Activated T-helper 17 cell treated with anti-CD3 and anti-CD28 coated beads, Interleukin-2, amount 50 U/mL, for 72 hours (primary cell): ENCODE results near the gene TRIM33. TPM values are rescaled to one million over a fixed set of nuclear protein-coding genes. Genes with fewer than 3 reads are reported as not detected.
"Not testable (repeated sequence)": the region's sequence is repeated elsewhere in the genome, so short reads cannot be mapped to it uniquely, and the experiment has no call there.

Experiments
- ATAC-seq: fragments of 150-1000 bp; cut with Tn5 transposase; replicated peaks from 2 replicates; pipeline ENCODE4 v1.10.0; 2021; ENCODE audit warnings: mild to moderate bottlenecking, moderate library complexity
- H3K27ac Mint-ChIP-seq: one replicate; pipeline ENCODE4 v1.8.0; 2022; ENCODE audit warnings: mixed read lengths
- H3K27me3 Mint-ChIP-seq: one replicate; pipeline ENCODE4 v1.8.0; 2022; ENCODE audit warnings: mixed read lengths
- H3K36me3 Mint-ChIP-seq: one replicate; pipeline ENCODE4 v1.8.0; 2022; ENCODE audit warnings: low read depth, mild to moderate bottlenecking, mixed read lengths
- H3K4me1 Mint-ChIP-seq: one replicate; pipeline ENCODE4 v1.8.0; 2022; ENCODE audit warnings: mixed read lengths
- H3K4me3 Mint-ChIP-seq: one replicate; pipeline ENCODE4 v1.8.0; 2022; ENCODE audit warnings: mild to moderate bottlenecking, mixed read lengths
- H3K9me3 Mint-ChIP-seq: one replicate; pipeline ENCODE4 v1.8.0; 2022; ENCODE audit warnings: mixed read lengths
- total RNA-seq, 2 donors: library from RNA; stranded (reverse); gene quantifications; one replicate each; pipeline ENCODE4 v1.2.3, GENCODE V29; 2022

The TRIM33 gene
- total RNA-seq, 2 donors from 2014 or later = 36.6 to 45.9 TPM

- no peaks in the 10 kb centered on the region for H3K27me3 Mint-ChIP-seq
- H3K4me1 Mint-ChIP-seq = peaks cover 12% of the 10 kb centered on the region
- H3K27ac Mint-ChIP-seq = peak overlapping the region; percentile 21
- ATAC-seq = no peak
- H3K36me3 Mint-ChIP-seq = peaks cover 48% of the 10 kb centered on the region
- no peak overlapping the region for H3K4me3 Mint-ChIP-seq
- no peaks in the 10 kb centered on the region for H3K9me3 Mint-ChIP-seq
Observed at GRCh38 chr1:114439369-114439768, 71.6 kb downstream of the TRIM33 start.

GRCh38 chr1:114437812-114438211, 73.2 kb downstream of the TRIM33 start:
- H3K4me1 Mint-ChIP-seq = peaks cover 6% of the 10 kb centered on the region
- no peak overlapping the region for H3K4me3 Mint-ChIP-seq
- H3K9me3 Mint-ChIP-seq = no peaks in the 10 kb centered on the region
- peaks cover 56% of the 10 kb centered on the region for H3K36me3 Mint-ChIP-seq
- no peak for ATAC-seq
- H3K27ac Mint-ChIP-seq = no peak overlapping the region
- H3K27me3 Mint-ChIP-seq = no peaks in the 10 kb centered on the region

- H3K27ac Mint-ChIP-seq = no peak overlapping the region
- no peak for ATAC-seq
- no peaks in the 10 kb centered on the region for H3K27me3 Mint-ChIP-seq
- no peak overlapping the region for H3K4me3 Mint-ChIP-seq
- H3K36me3 Mint-ChIP-seq = peaks cover 55% of the 10 kb centered on the region
- peaks cover 6% of the 10 kb centered on the region for H3K4me1 Mint-ChIP-seq
- no peaks in the 10 kb centered on the region for H3K9me3 Mint-ChIP-seq
Observed at GRCh38 chr1:114436799-114437198, 74.2 kb downstream of the TRIM33 start.

GRCh38 chr1:114435088-114435715, 75.8 kb downstream of the TRIM33 start:
- ATAC-seq = no peak
- H3K27ac Mint-ChIP-seq = no peak overlapping the region
- no peaks in the 10 kb centered on the region for H3K27me3 Mint-ChIP-seq
- no peak overlapping the region for H3K4me3 Mint-ChIP-seq
- H3K9me3 Mint-ChIP-seq = no peaks in the 10 kb centered on the region
- H3K36me3 Mint-ChIP-seq = peaks cover 55% of the 10 kb centered on the region
- H3K4me1 Mint-ChIP-seq = peaks cover 6% of the 10 kb centered on the region

DNA sequence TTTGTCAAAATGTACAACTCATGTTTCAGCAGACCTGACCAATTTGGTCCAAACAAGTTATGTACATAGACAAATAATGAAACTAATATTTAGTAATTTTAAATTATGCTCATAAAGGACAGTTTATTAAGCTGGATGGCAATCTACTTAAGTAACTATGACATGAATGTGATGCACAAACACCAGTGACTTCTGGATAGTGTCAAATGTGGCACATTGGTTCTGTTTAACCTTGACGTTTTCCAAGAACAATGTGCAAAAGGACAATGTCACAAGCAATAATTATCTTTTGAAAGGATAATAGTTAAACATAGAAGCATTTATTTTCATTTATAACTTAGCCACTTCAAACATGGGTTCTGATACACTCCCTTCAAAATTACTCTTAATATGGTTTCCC, 80.0 kb downstream of the TRIM33 start:
- no peak for ATAC-seq
- H3K36me3 Mint-ChIP-seq = peaks cover 70% of the 10 kb centered on the region
- no peak overlapping the region for H3K4me3 Mint-ChIP-seq

GRCh38 chr1:114428083-114428754, 82.8 kb downstream of the TRIM33 start:
- H3K36me3 Mint-ChIP-seq = peaks cover 85% of the 10 kb centered on the region
- H3K27me3 Mint-ChIP-seq = no peaks in the 10 kb centered on the region
- ATAC-seq = no peak
- H3K27ac Mint-ChIP-seq = no peak overlapping the region
- no peaks in the 10 kb centered on the region for H3K4me1 Mint-ChIP-seq
- H3K9me3 Mint-ChIP-seq = no peaks in the 10 kb centered on the region
- no peak overlapping the region for H3K4me3 Mint-ChIP-seq

More for the DNA sequence above, 80.0 kb downstream of the TRIM33 start:
- peaks cover 6% of the 10 kb centered on the region for H3K4me1 Mint-ChIP-seq
- no peaks in the 10 kb centered on the region for H3K9me3 Mint-ChIP-seq
- H3K27ac Mint-ChIP-seq = no peak overlapping the region
- no peaks in the 10 kb centered on the region for H3K27me3 Mint-ChIP-seq

GRCh38 chr1:114427612-114428011, 83.4 kb downstream of the TRIM33 start:
- no peak for ATAC-seq
- Mint-ChIP-seq H3K36me3 (peaks cover 87% of the 10 kb centered on the region), H3K27ac (no peak overlapping the region), H3K4me1 (no peaks in the 10 kb centered on the region), H3K27me3 (no peaks in the 10 kb centered on the region), H3K9me3 (no peaks in the 10 kb centered on the region), H3K4me3 (no peak overlapping the region)

DNA sequence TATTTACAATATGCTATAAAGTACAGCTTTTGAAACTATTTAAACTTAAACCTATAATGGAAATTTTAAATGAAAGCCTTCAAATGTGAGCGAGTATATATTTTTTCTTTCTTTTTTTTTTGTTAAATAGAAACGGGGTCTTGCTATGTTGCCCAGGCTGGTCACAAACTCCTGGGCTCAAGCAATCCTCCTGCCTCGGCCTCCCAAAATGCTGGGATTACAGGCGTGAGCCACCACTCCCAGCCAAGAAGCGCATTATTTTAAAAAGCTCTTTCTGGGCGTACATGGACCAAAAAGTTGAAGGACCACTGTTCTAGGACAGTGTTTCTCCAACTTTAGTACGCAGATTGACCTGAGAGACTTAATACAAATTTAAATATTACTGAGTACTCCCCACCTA, 87.5 kb downstream of the TRIM33 start:
- H3K27ac Mint-ChIP-seq = no peak overlapping the region
- no peaks in the 10 kb centered on the region for H3K9me3 Mint-ChIP-seq
- H3K36me3 Mint-ChIP-seq = peaks cover 96% of the 10 kb centered on the region
- no peaks in the 10 kb centered on the region for H3K27me3 Mint-ChIP-seq
- no peaks in the 10 kb centered on the region for H3K4me1 Mint-ChIP-seq
- no peak overlapping the region for H3K4me3 Mint-ChIP-seq
- ATAC-seq = no peak

GRCh38 chr1:114418948-114419347, 92.1 kb downstream of the TRIM33 start:
- not testable (repeated sequence) for H3K9me3 Mint-ChIP-seq
- H3K36me3 Mint-ChIP-seq = peaks cover 100% of the 10 kb centered on the region

GRCh38 chr1:114397601-114398000, 113.4 kb downstream of the TRIM33 start:
- Mint-ChIP-seq H3K4me3 (no peak overlapping the region), H3K9me3 (no peaks in the 10 kb centered on the region), H3K4me1 (no peaks in the 10 kb centered on the region), H3K27me3 (no peaks in the 10 kb centered on the region), H3K36me3 (peaks cover 93% of the 10 kb centered on the region), H3K27ac (no peak overlapping the region)
- no peak for ATAC-seq

More at GRCh38 chr1:114418948-114419347, 92.1 kb downstream of the TRIM33 start:
- H3K4me1 Mint-ChIP-seq, H3K27me3 Mint-ChIP-seq, H3K4me3 Mint-ChIP-seq, H3K27ac Mint-ChIP-seq, ATAC-seq: not testable (repeated sequence)

- no peak for ATAC-seq
- H3K27ac Mint-ChIP-seq = no peak overlapping the region
Observed at GRCh38 chr1:114395863-114396262, 115.1 kb downstream of the TRIM33 start.

GRCh38 chr1:114390960-114391359, 120.0 kb downstream of the TRIM33 start:
- ATAC-seq = peak; percentile 56
- H3K27me3 Mint-ChIP-seq = no peaks in the 10 kb centered on the region
- H3K36me3 Mint-ChIP-seq = peaks cover 49% of the 10 kb centered on the region
- H3K4me3 Mint-ChIP-seq = no peak overlapping the region
- H3K4me1 Mint-ChIP-seq = peaks cover 9% of the 10 kb centered on the region
- peaks cover 10% of the 10 kb centered on the region for H3K9me3 Mint-ChIP-seq
- peak overlapping the region; percentile 9 for H3K27ac Mint-ChIP-seq

More at GRCh38 chr1:114395863-114396262, 115.1 kb downstream of the TRIM33 start:
- no peaks in the 10 kb centered on the region for H3K9me3 Mint-ChIP-seq
- H3K4me3 Mint-ChIP-seq = no peak overlapping the region
- peaks cover 9% of the 10 kb centered on the region for H3K4me1 Mint-ChIP-seq
- no peaks in the 10 kb centered on the region for H3K27me3 Mint-ChIP-seq
- peaks cover 91% of the 10 kb centered on the region for H3K36me3 Mint-ChIP-seq

- H3K9me3 Mint-ChIP-seq = peaks cover 13% of the 10 kb centered on the region
- H3K27me3 Mint-ChIP-seq = no peaks in the 10 kb centered on the region
- peaks cover 43% of the 10 kb centered on the region for H3K36me3 Mint-ChIP-seq
- ATAC-seq = no peak
- no peak overlapping the region for H3K4me3 Mint-ChIP-seq
- H3K27ac Mint-ChIP-seq = no peak overlapping the region
- peaks cover 9% of the 10 kb centered on the region for H3K4me1 Mint-ChIP-seq
Observed at GRCh38 chr1:114390361-114390760, 120.6 kb downstream of the TRIM33 start.

DNA sequence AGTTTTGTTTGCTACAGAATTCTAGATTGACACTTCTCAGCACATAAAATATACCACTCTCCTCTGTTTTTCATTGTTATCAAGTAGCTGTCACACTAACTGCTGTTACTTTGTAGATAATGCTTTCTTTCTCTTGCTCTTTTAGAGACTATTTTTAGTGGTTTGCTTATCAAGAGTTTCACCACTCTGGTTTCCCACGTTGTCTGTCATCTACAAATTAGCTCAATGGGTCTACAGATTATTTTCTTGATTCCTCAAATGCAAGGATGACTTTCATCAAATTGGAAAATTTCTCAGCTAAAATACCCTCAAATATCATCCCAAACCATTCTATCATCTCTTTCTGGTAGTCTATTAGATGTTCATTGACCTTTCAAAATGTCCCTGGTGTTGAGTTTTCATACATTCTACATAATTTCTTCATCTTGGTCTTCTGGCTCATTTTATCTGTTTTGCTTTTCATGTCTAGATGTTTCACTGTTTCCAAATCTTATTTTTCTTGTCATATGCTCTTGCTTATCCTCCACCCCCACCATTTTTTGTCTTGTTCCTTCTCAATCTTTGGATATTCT, 122.5 kb downstream of the TRIM33 start:
- Mint-ChIP-seq H3K9me3 (peaks cover 16% of the 10 kb centered on the region), H3K27ac (no peak overlapping the region), H3K4me1 (peaks cover 9% of the 10 kb centered on the region), H3K4me3 (no peak overlapping the region), H3K27me3 (no peaks in the 10 kb centered on the region), H3K36me3 (peaks cover 24% of the 10 kb centered on the region)
- ATAC-seq = no peak

- H3K9me3 Mint-ChIP-seq = peaks cover 17% of the 10 kb centered on the region
- H3K4me1 Mint-ChIP-seq, H3K27ac Mint-ChIP-seq, ATAC-seq, H3K27me3 Mint-ChIP-seq, H3K4me3 Mint-ChIP-seq: not testable (repeated sequence)
- peaks cover 15% of the 10 kb centered on the region for H3K36me3 Mint-ChIP-seq
Observed at GRCh38 chr1:114387585-114387984, 123.4 kb downstream of the TRIM33 start.
